HG02885 (cell line): ENCODE measurements around the gene RXRB.

Experiments
- ATAC-seq: cut with Tn5 transposase; IDR thresholded peaks from one replicate; pipeline ENCODE4 v1.9.1; 2021; ENCODE audit warnings: mild to moderate bottlenecking; ENCODE audit not compliant: unreplicated experiment, poor library complexity

The RXRB gene

DNA sequence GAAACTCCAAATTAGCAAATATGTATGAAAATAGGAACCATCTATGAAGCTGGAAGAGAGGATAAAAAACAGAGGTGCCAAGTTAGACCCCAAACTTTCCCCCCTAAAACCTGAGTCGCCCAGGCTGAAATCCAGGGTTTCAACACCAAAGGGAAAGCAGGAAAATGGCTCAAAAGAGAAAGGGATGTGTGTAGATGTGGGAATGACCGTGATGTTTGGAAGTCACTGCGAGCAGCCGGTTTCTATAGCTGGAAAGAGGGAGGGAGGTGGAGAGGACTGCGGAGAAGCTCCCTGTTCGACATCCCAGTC is 12.3 kb upstream of the RXRB start:
- ATAC-seq = no peak

DNA sequence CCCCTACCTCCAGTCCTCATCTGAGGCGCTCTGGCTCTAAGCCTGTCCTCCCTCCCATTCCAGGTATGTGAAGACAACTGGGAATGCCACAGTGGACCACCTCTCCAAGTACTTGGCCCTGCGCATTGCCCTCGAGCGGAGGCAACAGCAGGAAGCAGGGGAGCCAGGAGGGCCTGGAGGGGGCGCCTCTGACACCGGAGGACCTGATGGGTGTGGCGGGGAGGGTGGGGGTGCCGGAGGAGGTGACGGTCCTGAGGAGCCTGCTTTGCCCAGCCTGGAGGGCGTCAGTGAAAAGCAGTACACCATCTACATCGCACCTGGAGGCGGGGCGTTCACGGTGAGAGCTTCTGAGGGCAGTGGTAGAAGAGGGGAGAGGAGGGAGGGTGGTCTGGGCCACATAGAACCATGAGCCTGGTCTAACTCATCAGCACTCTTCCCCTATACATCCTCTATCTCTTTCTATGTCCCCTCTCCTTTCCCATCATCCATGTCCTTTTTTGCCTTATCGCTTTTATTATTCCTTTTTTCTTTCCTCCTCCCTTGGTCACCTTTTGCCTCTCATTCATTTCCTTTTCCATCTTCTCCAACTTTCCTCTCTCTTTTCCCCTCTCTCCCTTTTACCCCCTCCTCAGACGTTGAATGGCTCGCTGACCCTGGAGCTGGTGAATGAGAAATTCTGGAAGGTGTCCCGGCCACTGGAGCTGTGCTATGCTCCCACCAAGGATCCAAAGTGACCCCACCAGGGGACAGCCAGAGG is 11.4 kb upstream of the RXRB start:
- ATAC-seq = no peak

DNA sequence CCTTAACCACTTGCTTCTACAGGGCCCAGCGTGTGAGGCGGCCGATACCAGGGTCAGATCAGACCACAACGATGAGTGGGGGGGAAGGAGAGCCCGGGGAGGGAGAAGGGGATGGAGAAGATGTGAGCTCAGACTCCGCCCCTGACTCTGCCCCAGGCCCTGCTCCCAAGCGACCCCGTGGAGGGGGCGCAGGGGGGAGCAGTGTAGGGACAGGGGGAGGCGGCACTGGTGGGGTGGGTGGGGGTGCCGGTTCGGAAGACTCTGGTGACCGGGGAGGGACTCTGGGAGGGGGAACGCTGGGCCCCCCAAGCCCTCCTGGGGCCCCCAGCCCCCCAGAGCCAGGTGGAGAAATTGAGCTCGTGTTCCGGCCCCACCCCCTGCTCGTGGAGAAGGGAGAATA is 10.7 kb upstream of the RXRB start:
- ATAC-seq = no peak

DNA sequence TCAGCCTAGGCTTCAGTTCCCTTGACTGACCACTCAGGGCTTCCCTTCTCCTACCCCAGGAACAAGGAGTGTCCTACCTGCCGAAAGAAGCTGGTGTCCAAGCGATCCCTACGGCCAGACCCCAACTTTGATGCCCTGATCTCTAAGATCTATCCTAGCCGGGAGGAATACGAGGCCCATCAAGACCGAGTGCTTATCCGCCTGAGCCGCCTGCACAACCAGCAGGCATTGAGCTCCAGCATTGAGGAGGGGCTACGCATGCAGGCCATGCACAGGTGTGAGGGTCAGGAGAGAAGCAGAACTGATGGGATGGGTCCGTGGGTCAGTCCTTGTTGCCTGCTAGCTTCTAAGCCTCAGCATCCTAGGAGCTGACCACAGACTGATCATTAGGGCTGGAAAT is 9.4 kb upstream of the RXRB start:
- no peak for ATAC-seq

DNA sequence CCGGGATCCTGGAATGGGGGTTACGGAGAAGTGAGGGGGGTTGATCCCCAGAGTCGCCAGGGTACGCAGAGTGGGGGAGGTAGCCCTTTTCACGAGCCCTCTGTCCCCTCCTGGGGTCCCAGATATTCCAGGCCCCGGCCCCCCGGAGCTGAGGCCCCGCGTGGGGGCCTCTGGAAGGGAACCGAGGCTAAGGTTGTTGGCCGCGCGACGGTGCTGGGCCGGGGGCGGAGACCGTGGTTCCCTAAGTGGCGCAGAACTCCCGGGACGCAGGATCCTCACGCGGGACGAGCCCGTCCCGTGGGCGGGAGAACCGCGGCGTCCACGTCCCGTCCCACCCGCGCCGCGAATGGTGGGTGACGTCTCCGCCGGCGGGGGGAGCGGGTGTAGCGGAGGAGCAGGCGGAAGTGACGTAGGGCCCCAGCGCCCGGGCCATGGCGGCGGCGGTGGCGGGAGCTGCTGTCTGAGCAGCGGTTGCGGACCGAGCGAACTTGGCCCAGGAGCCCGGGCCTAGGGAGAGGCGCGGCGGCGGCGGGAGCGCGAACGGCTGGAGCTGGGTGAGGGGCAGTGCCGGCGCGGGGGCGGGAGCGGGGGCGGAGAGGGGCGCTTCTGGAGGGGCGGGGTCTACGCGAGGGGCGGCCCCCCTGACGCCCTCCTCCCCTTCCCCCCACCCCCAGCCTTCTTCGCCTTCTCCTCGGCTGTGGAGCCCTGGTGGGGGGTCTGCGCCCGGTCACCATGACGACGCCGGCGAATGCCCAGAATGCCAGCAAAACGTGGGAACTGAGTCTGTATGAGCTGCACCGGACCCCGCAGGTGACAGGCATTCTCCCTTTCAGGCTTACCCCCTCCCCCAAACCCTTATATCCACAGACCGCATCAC is 7.9 kb upstream of the RXRB start, which contains the start of gene RING1:
TSS of gene RING1 (plus strand) at position 410 of the 877 bp plus-strand sequence. CDS start at position 733, 323 bp downstream.
- ATAC-seq = peak; percentile 59

DNA sequence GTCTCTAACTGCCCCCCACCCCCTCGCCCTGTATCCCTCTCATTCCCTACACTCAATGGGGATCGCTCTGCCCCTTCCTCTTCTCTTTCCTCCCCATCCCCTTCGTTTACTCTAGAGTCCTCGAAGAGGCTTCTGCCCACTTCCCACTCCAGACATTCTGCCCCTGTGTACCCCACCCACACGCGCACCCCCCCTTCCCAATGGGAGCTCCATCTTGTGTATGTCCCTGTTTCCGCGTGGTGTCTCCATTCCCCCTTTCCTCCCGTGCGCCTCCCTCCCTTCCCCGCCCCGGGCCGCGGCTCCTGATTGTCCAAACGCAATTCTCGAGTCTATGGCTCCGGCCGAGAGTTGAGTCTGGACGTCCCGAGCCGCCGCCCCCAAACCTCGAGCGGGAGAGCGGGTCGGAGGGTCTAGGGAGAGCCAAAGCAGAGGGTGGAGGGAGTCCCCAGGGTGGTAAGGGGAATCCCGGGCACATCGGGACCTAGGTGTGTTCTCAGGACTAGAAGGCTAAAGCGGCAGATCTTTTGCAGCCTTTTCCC is 7.2 kb upstream of the RXRB start:
- no peak for ATAC-seq

DNA sequence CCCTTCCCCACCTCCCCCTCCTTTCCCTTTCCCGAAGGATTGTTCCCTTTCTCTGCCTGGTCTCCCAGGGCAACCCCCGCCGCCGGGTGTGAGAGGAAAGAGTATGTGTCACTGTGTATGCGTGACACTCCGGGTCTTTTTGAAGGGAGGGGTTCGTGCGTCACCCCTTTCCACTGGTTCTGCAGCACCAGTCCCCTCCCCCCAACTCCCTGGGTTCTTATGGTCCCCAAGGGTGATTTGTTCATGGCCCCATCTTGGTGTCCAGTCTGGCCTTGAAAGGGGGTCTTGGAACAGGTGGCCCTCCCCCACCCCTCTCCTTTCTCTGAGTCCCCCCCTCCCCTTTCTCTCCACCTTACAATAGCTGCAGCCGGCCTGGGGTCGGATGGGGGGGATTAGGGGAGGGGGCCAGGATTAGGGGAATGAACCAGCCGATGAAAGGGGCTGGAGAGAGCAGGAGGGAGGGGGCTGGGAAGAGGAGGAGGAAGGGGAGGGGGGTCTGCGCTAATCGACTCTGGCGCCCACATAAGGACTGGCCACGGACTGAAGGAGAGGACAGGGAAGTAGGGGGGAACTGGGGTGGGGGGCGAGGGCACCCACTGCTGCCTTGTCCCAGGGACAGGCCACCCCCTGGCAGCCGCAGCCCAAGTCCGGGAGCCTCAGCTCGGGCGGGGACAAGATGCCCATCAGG is 6.5 kb upstream of the RXRB start:
- no peak for ATAC-seq

DNA sequence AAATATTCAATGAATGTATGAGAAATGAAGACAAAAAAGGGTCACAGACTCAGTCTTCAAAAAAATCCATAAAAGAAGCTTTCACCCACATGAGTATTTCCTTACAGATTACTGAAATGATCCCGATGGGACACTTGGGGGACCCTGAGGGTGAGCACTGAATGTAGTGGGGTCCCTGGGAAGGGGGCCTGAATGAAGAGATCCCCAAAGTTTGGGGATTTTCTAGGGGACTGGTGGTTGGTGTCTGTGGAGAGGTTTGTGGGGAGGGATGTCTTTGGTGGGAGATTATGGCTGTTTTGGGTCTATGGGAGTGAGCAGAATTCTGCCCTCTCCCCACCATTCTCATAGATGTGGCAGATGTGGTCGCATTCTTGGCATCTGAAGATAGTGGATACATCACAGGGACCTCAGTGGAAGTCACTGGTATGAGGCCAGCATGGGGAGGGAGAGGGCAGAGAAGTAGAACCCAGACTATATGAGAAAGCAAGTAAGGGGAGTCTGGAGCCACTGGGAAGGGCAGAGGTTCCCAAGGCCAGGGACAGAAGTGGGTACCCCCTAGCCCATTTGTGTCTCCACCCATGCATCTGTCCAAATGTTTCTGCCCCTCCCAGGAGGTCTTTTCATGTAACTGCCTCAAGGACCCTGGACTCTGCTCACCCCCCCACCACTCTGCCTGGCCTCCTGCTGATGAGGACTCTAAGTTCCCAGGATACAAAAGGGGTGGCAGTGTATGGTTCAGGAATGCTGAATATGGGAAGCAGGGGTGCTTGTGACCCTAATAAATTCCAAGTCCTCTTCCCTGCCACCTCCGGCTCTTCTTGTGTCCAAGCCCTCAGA is 5.8 kb upstream of the RXRB start:
- no peak for ATAC-seq

DNA sequence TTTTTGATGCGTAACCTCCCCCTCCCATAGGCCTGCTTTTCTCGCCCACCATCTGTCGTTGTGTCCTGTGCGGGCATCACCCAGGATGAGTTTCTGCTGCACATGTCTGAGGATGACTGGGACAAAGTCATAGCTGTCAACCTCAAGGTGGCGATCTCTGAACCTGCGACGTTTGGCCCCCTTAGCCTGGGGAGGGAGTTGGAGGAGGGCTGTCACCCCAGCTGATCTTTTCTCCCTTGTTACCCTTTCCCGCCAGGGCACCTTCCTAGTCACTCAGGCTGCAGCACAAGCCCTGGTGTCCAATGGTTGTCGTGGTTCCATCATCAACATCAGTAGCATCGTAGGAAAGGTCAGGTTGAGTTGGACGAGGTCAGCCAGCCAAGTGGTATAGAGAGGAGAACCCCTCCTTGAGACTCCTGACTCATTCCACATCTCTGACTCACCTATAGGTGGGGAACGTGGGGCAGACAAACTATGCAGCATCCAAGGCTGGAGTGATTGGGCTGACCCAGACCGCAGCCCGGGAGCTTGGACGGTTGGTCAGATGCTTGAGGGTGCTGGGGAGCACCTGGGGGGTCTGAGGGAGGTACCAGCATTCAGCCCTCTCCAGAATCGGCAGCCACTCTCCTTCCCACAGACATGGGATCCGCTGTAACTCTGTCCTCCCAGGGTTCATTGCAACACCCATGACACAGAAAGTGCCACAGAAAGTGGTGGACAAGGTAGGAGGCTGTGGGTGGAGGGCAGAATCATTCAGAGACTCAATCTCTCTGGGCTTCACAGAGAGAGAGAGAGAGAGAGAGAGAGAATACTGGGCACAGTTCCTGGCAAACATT is 4.9 kb upstream of the RXRB start:
- no peak for ATAC-seq

DNA sequence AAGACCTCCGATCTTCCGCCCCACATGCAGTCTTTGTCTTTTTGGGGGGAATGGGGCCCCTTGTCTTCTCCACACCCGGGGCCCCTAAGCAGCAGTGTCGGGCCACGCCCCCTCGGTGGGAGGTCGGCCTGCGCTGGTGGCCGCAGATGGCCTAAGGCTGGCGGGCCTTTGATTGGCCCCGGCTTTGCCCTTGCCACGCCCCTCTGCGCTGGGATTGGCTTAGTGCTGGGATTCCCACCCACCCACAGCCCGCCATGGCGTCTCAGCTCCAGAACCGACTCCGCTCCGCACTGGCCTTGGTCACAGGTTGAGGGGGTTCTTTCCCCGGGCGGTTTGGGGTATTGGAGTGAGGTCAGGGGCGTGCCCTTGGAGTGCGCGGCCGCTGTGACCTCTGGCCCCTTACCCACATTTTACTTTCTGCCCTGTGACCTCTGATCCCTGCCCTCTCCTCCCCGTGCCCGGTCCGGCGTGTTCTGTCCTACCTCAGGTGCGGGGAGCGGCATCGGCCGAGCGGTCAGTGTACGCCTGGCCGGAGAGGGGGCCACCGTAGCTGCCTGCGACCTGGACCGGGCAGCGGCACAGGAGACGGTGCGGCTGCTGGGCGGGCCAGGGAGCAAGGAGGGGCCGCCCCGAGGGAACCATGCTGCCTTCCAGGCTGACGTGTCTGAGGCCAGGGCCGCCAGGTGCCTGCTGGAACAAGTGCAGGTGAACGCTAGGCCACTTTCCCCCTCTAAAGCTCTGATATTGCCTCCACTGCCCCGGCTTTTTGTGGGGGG is 4.1 kb upstream of the RXRB start, which contains the start of gene HSD17B8:
TSS of gene HSD17B8 (plus strand) at position 241 of the 776 bp plus-strand sequence. CDS start at position 255, 14 bp downstream.
- peak; percentile 59 for ATAC-seq

DNA sequence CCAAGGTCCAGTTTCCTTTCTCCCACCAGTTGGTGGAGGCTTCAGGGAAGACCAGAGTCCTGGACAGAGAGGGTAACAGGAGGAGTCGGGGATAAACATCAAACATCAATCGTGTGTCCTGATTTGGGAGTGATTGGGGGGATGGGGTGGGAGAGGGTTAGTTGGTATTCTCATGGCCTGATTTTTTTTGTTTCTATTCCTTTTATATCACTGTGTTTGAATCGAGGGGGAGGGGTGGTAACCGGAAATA is 3.6 kb upstream of the RXRB start:
- ATAC-seq = no peak

DNA sequence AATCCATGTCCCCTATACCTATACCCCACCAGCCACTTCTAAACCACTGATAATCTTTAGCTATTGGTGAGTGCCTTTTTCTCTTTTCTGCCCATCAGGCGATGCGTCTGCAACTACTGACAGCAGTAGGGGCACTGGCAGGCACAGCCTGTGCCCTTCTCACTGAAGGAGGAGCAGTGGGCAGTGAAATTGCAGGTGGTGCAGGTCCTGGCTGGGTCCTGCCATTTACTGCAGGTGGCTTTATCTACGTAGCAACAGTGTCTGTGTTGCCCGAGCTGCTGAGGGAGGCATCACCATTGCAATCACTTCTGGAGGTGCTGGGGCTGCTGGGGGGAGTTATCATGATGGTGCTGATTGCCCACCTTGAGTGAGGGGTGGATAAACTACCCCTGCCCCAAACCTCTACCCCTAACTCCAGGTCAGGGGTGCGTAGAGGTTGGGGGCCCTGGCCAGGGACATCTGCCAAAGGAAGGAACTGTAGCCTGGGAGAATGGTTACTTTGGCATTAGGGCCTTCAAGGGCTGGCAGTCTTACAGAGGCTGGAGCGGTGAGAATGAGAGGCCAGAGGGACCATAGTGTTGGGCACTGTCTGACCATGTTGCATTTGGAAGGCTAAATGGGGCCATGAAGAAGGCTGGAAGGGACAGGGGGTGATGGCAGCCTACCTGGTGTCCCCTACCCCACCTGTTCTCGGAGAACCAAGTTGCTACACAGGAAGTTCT is 3.1 kb upstream of the RXRB start:
- no peak for ATAC-seq

DNA sequence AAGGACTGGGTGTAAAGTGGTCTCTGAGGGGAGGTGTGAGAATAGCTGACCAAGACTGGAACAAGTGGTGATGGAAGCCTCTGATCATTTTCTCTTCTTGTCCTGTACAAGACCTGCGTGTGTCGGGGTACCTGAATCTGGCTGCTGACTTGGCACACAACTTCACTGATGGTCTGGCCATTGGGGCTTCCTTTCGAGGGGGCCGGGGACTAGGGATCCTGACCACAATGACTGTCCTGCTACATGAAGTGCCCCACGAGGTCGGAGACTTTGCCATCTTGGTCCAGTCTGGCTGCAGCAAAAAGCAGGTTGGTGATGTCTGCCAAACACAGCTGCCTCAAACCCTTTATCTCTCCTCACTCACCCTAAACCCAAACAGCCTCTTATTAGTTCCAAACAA is 2.3 kb upstream of the RXRB start:
- no peak for ATAC-seq

DNA sequence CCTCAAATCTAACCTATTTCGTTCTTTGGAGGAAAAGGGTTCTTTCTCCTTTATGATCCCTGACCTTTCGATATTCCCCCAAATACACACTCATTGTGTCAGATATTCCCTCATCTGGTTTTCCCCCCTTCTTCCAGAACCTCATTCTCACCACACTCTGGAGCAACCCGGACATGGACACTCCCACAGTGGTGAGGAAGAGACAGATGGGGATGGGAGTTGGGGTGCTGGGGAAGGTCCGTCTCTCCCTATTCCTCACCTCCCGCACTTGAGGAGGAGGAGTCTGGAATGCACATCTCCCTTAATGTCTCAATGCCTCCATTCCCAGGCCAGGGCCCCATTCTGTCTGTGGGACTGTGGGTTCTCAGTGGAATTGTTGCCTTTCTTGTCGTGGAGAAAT is 1.5 kb upstream of the RXRB start:
- no peak for ATAC-seq

DNA sequence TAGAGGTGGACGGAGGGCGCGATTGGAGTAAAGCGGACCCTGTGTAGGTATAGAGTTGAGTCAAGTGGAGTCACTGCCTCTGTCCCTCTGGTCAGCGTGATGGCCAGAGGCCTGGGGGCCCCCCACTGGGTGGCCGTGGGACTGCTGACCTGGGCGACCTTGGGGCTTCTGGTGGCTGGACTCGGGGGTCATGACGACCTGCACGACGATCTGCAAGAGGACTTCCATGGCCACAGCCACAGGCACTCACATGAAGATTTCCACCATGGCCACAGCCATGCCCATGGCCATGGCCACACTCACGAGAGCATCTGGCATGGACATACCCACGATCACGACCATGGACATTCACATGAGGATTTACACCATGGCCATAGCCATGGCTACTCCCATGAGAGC is 681 bp upstream of the RXRB start:
- no peak for ATAC-seq

DNA sequence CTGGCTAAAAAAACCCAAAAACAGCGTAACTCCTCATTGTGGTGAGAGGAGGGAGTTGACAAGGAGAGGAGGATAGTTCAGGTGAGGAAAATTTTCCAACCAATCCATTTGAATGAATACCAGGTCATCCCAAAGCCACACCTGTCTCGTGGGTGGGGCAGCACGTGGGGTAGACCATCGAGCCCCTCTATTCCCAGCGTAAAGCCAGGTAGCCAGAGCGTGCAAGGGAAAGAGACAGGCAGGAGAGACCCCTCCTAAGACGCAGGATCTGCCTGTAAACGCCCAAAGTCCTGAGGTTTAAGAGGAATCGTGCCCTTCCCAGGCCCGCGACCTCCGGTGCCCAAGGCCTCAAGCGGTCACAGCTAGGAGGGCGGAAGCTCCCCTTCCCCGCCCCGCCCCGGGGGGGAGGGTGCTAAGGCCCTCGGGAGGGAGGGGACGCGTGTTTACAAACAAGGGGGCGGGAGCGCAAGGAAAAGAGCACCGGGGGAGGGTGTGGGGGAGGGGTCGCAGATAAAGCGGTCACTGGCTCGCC is 712 bp downstream of the RXRB start:
- ATAC-seq = peak; percentile 33

DNA sequence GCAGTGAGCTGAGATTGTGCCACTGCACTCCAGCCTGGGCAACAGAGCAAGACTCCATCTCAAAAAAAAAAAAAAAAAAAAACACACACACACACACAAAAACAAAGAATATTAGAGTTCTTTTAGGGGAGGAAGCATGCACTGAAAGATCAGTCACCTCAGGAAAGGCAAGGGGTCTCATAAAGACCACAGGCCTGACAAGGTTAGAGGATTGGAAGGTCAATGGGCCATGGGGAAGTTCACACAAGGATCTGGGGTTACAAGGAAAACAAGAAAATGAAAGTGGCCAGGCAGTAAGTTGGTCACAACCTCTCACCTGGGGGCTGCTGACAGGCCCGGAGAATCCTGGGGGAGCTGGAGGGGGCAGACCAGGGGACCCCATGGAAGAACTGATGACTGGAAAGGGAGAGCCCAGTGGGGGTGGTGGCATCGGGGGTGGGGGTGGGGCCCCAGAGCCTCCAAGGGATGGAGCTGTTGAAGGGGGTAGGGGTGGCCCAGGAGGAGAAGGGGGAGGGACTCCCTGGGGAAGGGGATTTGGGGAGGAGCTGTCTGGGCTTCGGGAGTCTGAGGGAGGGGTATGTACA is 1.5 kb downstream of the RXRB start:
- ATAC-seq = no peak
